Mucosa of gallbladder (tissue), 1 donor: Measurements from ENCODE around the gene DLGAP4. TPM values are rescaled to one million over a fixed set of nuclear protein-coding genes. Genes with fewer than 3 reads are reported as not detected.

Experiments
- DNase-seq: peaks from one replicate; pipeline ENCODE4 v3.0.0-alpha.2; 2020; ENCODE audit warnings: low spot score
- total RNA-seq: library from RNA; stranded (reverse); gene quantifications from one replicate; pipeline ENCODE4 v1.2.1, GENCODE V29; 2021
- donor health status: DM: no; HTN: no; CAD: no.

The DLGAP4 gene
- total RNA-seq: 78.4 TPM

DNA sequence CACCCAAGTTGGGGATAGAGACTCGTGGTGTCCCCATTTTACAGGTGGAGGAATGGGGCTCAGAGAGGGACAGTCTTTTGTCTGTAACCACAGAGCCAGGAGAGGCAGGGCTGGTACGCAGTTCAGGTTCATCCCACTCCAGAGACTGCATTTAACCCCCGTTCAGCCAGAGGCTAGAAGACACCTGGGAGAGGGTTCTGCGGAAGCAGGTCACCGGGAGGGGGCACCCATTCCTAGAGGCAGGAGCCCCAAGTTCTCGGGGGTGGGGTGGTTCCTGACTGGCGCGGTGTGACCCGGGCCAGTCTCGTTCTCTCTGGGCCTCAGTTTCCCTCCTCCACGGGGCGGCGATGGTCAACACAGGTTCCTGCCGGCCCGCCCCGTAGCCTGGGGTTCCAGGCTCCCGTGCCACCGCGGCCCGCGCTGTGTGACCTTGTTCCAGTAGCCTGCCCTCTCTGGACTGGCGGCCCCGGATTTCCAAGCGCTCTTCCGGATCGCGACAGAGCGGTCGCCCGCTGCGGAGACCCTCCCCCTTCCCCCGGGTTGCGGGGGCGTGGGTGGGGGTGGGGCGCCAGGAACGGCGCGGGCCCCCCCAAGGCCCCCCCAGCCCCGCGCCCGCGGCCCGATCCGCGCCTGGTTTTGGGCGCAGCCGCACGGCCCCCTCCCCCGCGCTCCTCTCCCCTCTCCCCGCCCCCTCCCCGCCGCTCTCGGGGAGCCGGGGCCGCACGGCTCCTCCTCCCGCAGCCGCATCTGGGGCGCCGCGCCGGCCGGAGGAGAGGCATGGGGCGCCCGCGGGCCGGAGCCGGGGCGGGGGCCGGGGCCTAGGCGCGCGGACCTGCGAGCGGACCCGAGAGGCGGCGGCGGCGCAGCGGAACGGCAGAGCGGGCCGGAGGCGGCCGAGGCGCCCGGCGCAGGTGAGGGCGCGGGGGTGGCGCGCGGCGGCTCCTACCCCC is at the start of gene DLGAP4:
Gene DLGAP4, plus strand, starts transcription at position 738 of the 950 bp plus-strand sequence. CDS start 125,379 bp downstream, outside the sequence.
- no peak for DNase-seq

DNA sequence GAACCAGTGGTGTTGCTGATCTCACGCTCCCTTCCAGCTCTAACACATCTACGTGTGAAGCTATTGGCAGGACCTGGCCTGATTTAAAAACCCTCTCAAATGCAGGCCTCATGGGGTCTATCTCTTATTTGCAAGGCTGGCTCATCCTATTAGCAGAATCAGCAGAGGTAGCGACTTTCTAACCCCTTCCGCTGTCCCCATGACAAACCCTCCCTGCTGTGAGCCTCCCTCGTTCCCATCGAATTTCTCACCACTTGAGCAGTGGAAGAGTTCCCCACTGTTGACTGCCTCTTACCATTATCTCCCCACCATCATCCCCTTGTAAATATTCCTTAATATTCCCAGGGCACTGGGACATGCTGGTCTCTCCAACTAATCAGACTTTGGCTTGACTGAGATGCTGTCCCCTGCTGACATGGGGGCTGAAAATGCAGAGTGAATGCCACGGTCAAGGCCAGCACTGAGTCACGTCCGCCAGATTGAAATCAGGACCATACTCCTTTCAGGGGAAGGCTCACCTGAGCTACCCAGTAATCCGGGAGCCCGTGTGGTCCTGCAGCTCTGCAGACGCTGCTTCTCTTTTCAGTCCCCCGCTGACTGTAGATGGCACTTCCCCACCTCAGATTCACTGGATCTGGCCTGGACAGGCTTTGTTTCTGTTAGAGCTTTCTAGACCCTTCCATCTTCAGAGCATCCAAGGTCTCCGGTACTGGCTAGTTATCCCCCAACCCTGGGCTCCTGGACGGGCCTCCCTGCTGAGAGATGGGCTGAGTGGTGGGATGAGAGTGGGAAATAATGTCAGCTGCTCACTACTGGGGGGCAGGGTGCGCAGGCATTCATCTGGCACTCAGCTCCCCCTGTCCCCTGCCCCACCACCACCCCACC is 46.7 kb upstream of the DLGAP4 start:
- no peak for DNase-seq

DNA sequence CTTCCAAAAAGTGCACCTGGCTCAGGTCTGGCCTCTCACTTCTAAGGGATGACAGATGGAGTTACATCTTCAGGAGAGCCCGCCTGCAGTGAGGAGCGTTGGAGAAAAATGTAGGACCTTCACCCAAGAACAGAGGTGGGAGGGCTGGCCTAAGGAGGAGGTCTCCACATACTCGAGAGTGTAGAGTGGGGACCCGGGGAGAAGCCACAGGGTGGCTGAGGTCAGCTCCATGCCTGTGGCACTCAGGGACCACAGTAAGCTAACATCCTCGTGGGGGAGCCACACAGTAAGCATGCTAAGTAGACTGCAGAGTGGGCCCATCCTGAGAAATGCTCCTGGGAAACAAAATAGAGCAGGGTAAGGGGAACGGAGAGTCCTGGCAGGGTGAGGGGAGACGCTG is 45.8 kb upstream of the DLGAP4 start:
- no peak for DNase-seq

GRCh38 chr20:36261389-36262105 is 44.6 kb upstream of the DLGAP4 start:
- DNase-seq: no peak

- DNase-seq: no peak
Measured at GRCh38 chr20:36262440-36262839, 43.7 kb upstream of the DLGAP4 start.

DNA sequence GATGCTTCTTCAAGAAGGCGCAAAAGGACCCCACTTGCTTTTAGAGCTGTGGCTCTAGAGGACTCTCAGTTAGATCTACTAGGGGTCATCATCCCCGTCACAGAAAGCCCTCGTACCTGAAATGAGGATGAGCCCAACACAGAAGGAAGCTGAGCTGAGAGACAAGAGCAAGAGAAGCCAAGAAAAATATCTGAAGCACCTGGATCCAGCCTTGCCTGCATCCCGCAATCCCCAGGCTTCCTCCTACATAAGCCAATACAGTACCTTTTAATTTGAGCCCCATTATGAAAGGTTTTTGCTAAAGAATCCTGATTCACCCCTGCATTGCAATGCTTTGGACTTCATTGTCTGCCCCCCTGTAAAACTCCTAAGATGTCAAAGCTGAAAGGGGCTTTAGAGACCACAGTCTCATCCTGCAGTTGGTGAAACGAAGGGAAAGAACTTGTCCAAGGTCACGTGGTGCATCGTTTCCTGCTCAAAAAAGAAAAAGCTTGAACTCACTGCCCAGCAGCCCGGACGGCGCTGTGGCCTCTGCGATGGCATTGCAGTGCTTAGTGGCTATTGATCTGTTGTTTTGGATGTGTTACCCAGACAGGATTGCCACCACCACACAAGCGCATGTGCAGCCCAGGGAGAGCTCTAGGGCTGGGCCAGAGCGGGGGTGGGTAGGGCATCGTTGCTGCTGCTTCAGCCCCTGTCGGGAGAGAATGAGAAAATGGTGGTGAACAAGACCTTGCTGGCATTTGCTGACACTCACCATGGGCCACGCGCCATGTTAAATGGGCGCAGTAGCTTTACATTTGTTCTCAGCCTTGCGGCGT is 41.5 kb upstream of the DLGAP4 start:
- DNase-seq: no peak

DNA sequence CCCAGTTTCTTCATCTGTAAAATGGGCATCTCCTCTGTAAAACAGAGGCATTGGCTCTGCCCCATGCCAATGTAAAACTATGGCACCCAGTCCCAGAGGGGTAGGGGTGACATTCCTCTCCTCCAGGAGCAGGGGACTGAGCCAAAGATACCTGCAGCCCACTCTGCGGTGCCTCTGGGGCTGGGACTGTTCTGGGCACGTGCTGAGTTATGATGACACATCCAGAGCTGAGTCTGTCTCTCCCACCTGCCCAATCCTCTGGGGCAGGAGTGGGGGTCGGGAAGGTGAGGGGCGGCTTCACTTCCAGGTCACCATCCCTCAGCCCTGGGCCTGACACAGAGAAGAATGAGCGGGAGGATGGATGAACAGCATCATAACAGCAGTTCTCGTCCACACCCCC is 40.0 kb upstream of the DLGAP4 start:
- no peak for DNase-seq

- DNase-seq: no peak
Measured at GRCh38 chr20:36267605-36268381, 38.3 kb upstream of the DLGAP4 start.

DNA sequence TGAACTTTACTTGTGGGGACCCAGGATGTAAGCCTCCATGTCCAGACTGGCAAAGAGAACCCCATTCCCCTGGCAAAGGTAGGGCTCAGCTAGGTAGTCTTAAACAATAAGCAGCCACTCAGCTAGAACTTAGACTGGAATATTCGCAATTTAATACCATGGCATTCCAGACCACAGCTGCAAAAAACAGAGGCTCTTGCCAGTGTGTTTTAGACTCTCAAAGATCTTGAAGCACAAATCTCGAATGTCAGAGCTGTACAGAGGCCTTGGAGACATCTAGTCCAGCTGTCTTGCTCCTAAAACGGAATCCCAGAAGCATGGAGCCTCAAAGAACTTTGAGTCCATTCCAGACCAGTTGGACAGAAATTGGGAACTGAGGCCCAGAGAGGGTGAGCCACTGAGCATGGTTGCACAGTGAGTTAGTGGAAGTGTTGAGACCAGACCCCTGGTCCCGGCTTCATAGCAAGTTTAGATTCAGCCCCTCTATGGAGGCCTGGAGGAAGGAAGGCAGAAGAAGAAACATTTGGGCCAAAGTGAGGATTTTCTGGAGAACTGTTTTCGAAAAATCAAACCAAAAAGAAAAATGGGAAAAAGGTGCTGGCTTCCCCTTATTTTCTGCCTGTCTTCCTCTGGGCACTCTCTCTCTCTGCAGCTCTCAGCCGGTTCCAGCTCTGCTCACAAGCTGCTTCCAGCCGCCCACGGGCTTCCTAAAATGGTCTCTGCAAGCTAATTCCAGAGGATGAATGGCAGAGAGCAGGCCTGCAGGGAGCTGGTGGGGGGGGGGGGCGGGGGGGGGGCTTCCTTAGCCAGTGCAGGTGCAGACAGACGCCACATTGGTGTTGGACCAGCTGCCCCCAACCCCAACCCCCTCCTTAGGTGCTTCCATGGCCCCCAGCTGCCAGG is 37.4 kb upstream of the DLGAP4 start:
- no peak for DNase-seq

- no peak for DNase-seq
Measured at GRCh38 chr20:36269507-36269906, 36.6 kb upstream of the DLGAP4 start.

- DNase-seq: no peak
Measured at GRCh38 chr20:36270744-36271638, 35.1 kb upstream of the DLGAP4 start.

GRCh38 chr20:36271639-36272546 is 34.2 kb upstream of the DLGAP4 start:
- no peak for DNase-seq

DNA sequence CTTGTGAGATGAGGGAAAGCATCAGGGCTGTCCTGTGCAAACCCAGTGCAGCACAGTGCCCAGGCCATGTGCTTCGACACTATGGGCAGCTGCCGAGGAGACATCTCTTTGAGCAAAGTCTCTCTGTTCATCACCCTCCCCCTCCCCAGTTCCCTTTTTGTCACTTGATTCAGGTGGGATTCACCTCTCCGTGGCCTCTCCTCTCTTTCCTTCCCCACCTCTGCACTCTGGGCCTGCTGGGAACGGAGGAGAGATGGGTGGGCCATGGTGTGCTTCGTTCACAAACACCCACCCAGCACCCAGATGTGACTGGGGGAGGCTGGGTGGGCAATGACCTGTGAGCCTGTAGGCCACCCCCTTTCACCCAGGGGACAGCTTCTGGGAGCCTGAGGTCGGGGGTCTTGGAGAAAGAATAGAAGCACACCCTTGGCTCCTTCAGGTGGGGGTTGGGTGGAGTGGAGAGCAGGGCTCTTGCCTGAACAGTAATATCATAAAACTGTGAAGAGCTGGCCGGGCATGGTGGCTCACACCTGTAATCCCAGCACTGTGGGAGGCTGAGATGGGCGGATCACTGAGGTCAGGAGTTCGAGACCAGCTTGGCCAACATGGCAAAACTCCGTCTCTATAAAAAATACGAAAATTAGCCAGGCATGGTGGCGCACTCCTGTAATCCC is 33.5 kb upstream of the DLGAP4 start:
- DNase-seq: no peak

DNA sequence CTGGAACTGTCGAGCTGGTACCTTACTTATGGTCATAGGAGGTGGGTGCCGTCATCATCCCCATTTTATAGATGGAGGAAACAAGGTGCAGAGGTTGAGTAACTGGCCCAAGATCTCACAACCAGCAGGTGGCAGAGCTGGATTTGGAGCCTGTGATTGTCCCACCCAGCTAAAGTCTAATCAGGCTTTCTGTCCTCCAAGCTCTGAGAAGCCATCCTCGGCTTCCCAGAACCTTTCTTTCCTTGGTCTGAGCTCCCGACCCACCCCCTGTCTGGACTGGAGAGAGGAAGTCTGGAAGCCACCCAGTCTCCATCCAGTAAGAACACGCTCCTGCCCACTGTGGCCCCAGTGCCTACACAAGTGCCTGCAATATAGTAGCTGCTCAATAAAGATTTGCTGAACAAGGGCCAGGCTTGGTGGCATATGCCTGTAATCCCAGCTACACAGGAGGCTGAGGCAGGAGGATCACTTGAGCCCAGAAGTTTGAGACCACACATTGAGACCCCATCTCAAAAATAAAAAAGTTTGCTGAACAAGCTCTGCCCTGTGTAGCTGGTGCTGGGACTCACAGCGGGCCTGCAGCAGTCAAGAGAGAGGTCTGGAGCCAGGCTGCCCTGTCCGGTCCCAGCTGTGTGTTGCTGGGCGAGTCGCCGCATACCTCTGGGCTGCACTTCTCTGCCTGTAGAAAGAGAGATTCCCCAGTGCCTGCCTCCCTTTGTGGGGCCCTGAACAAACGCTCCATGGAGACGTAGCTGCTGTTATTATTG is 32.5 kb upstream of the DLGAP4 start:
- DNase-seq: no peak

DNA sequence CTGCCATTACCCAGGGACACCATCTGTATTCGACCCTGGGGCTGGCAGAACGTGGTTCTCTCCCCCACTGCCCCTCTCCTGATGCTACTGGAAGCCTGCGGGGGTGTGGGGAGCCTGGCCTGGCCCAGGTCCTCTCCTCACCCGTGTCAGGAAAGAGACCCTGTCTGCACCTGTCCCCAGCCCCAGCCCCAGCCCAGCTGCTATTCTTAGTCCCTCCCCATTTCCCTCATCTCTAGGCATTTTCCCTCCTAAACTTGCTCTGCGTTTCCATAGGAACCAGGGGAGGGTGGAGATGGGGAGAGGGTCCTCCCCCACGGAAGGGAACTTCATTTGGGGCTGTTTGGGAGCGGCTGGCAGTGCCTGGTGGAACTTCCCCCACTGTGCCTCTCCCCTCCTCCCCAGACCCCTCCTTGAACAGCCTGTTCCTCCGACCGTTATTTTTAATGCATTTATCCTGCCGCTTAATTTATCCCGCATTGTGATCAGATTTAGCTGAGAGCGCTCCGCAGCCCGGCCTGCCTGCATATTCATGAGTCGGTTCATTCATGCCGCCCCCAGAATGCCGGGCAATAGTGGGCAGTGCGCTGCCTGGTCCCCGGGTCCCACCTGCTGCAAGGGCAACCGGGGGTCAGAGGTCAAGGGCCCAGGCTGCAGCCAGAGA is 31.8 kb upstream of the DLGAP4 start:
- DNase-seq: no peak
